ENCODE data around the gene GRK5.

DNA sequence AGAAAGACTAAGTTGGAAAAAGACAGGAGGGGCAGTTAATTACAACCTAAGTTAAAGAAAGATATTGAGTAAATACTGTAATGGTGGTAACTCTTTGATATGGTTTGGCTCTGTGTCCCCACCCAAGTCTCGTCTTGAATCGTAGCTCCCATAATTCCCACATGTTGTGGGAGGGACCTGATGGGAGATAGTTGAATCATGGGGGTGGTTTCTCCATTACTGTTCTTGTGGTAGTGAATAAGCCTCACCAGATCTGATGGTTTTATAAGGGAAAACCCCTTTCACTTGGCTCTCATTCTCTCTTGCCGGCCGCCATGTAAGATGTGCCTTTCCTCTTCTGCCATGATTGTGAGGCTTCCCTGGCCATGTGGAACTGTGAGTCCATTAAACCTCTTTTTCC lies 143.8 kb downstream of the GRK5 start:
- TF ChIP-seq, protein P1, sequence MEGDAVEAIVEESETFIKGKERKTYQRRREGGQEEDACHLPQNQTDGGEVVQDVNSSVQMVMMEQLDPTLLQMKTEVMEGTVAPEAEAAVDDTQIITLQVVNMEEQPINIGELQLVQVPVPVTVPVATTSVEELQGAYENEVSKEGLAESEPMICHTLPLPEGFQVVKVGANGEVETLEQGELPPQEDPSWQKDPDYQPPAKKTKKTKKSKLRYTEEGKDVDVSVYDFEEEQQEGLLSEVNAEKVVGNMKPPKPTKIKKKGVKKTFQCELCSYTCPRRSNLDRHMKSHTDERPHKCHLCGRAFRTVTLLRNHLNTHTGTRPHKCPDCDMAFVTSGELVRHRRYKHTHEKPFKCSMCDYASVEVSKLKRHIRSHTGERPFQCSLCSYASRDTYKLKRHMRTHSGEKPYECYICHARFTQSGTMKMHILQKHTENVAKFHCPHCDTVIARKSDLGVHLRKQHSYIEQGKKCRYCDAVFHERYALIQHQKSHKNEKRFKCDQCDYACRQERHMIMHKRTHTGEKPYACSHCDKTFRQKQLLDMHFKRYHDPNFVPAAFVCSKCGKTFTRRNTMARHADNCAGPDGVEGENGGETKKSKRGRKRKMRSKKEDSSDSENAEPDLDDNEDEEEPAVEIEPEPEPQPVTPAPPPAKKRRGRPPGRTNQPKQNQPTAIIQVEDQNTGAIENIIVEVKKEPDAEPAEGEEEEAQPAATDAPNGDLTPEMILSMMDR (conservative IDR thresholded peaks at IDR 0.05 in 1 of 2, IDR thresholded peaks at IDR 0.05 in 1 of 2; ENCODE audit: extremely low read depth in 1 of 2, insufficient read depth in 1 of 2, low read depth in 1 of 2, low read length in 2 of 2): no peak
- TF ChIP-seq EZH2 (IDR thresholded peaks at IDR 0.05; ENCODE audit: borderline replicate concordance, low read length): no peak

Measured in mammary epithelial cell (primary cell).